ENCODE data around the gene DDX10.
"Not testable (repeated sequence)": the region's sequence is repeated elsewhere in the genome, so short reads cannot be mapped to it uniquely, and the experiment has no call there.

DDX10 gene

DNA sequence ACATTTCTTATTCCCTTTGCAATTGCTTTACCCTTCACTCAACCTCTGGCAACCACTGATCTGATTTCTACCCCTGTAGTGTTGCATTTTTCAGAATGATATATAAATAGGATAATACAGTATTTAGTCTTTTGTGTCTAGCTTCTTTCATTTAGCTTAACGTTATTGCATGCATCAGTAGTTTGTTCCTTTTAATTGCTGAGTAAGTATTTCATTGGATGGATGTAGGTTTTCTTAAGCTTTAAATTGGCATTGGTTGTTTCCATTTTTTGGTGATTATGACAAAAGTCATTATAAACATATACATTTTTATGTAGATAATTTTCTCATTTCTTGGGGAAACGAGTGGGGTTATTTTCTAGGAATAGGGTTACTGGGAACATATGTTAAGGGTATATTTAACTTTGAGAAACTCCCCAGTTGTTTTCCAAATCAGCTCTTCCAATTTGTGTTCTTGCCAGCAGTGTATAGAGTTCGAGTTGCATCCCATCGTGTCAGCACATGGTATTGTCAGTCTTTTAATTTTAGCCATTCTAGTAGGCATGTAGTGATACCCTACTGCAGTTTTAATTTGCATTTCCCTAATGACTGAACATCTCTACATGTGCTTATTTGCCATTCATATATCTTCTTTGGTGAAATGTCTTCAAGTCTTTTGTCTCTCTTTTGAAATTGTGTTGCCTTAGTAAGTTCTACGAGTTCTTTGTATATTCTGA is 60.3 kb downstream of the DDX10 start:
- no peak for DNase-seq

- no peak for DNase-seq
Measured at GRCh38 chr11:108726077-108726800, 61.4 kb downstream of the DDX10 start.

GRCh38 chr11:108727665-108728064 is 62.8 kb downstream of the DDX10 start:
- no peak for DNase-seq

- DNase-seq: no peak
Measured at GRCh38 chr11:108729227-108729871, 64.5 kb downstream of the DDX10 start.

GRCh38 chr11:108732395-108732794 is 67.5 kb downstream of the DDX10 start:
- DNase-seq: no peak

GRCh38 chr11:108733479-108734116 is 68.7 kb downstream of the DDX10 start:
- DNase-seq: peak; percentile 46

DNA sequence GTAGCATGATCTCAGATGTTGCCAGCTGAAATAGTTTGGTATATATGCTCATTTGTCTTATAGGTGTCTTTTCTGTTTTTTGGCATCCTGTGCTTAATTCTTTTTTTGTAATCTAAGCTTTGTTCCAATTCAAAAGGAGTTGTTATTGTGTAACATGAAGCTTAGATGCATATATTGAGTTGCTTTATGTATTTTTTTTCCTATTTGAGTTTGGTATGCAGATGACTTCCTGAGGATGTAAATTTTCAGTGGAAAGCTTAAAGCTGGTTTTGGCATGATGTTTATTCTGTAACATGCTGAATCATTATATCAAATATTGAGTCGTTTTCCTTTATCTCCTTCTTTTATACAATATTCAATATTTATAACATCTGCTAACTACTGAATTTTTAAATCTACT is 69.4 kb downstream of the DDX10 start:
- no peak for DNase-seq

GRCh38 chr11:108734956-108735559 is 70.2 kb downstream of the DDX10 start:
- no peak for DNase-seq

- not testable (repeated sequence) for DNase-seq
Measured at GRCh38 chr11:108740132-108740531, 75.3 kb downstream of the DDX10 start.

GRCh38 chr11:108743851-108744250 is 79.0 kb downstream of the DDX10 start:
- peak; percentile 24 for DNase-seq

GRCh38 chr11:108748968-108749367 is 84.1 kb downstream of the DDX10 start:
- DNase-seq: peak; percentile 13

GRCh38 chr11:108751444-108751843 is 86.6 kb downstream of the DDX10 start:
- DNase-seq: no peak

DNA sequence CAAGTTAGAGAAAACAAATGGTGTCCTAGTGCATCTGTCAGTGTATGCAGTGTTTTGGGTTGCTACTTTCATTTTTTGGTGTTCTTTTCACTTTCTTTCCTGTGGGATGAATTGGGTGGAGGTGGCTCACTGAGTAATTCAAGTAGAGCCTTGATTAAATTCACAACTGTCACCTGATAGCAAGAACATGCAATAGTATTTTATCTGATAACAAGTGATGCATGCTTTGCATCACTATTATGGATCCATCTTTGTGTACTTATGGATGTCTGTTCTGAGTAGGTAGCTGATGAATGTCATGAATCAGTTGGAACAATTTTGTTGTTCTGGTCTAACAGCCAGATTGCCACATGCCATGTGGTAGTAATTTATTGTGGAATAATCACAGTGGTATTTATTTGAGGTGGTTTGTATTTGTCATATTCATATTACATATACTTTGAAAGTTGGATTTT is 87.5 kb downstream of the DDX10 start:
- DNase-seq: peak; percentile 20

DNA sequence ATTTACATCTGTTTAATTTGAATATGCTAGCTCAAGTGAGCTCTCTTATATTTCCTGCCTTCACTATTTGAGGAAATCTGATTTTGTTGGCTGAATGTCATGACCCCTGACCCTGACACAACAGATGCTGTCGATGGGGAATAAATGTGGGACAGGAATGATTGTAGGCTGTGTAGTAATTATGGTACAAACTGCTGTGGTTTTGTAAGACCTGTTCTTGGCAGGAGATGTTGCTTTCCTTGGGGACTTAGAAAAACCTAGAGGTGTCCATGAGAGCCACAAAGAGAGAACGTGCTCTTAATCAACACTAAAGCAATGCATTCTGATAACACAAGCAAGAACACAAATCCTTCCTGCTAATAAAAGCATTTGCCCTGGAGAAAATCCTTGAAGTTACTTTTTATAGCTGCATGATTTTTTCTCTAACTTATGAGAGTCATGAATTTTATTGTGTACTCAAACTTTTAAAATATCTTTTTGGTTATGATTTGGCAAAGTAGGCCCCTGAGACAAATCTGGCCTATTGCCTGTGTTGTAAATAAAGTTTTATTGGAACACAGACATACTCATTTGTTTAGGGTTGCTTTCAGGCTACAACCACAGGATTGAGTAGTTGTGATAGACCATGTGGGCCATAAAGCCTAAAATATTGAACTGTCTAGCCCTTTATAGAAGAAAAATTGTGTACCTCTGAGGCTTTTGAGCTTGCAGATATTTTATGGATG is 90.2 kb downstream of the DDX10 start:
- peak; percentile 49 for DNase-seq

DNA sequence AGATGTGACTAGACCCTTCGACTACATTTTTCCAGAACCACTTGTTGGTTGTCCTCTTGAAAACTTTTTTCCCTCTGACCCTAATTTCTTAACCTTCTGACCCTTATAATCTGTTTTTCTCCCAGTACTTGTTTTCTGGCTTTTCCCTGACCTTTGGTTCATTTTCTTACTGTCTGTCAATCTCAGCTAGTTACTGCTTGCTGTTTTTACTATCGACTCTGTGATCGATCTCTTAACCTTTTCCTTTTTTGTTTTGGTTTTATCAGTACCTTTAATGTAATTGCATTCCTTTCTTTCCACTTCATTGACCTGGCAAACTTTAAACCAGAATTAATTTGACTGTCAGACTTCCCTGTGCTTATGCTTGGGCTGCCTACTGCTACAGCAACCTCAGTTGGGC is 92.8 kb downstream of the DDX10 start:
- DNase-seq: no peak

DNA sequence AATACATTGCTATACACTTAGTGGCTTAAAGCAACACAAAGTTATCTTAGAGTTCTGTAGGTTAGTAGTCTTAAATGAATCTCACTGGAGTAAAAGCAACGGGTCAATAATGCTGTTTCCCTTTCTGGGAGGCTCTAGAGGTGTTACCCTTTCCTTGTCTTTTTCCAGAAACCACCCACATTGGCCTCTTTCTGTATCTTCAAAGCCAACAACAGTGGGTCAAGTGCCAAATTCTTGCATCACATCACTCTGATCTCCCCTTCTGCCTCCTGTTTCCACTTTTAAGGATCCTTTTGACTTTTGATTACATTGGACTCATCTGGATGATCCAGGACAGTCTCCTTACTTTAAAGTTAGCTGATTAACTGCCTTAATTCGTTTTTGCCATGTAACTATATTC is 93.6 kb downstream of the DDX10 start:
- DNase-seq: no peak

GRCh38 chr11:108766596-108767173 is 101.8 kb downstream of the DDX10 start:
- no peak for DNase-seq

DNA sequence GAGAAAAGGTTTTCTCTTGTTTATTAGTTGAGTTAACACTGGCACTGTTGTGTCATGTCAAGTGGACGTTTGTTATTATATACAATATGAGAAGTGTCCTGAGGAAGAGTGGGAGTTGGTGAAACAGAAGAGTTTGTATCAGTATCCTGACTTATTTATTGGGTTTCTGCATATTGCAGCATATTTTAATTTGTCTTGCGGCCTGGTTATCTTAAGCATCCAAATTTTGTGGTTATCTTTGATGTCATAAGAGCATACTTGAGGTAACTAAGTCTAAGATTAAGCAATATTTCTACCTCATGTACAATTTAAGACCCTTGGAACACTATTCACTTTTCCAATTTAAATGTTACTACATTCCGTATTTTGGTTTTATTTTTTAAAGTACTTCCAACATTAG is 103.5 kb downstream of the DDX10 start:
- DNase-seq: peak; percentile 25

DNA sequence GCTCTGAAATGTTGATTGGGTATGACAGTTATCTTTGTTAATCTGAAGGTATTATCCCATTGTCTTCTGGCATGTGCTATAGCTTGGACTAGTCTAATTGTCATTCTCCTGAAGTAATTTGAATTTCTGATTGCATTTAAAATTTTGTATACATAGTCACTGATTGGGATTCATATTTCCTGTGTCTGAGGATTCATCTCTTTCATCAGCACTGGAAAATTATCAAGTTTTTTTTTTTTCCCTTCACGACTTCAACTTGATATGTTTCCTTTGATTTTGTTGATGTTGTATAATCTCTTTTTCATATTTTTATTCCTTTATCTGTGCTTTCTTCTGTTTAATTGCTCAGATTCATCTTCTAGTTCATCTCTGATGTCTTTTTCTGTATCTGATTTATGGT is 104.1 kb downstream of the DDX10 start:
- DNase-seq: no peak

DNA sequence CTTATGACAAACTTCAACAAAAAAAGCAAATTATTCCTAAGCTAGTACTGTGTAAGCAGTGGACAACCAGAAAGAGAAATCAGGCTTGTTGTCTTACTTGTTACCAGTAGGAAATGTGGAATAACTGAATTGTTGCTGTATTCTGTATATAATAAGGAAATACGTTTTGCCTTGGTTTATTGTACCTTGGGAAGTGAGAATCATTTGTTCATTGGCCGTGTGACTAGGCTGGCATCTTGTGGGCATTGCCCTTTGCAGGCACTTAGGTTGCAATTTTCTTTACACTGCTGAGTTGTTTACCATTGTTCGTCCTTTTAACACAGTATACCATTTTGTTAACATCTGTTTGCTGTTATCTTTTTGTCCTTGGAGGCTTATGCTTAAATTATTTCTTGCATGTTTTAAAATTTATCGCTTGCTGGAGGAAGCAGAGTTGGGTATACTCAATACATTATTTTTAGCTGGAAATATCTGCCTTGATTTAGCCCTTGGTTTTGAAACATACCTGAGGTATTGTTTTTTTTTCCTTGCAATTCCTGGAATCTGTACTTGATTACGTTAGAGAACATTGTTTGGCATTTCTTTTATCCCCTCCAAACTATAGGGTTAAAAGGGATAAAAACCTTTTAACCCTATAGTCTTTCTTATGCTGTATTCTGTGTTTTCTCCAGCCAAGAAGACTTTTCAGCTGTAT is 109.3 kb downstream of the DDX10 start:
- DNase-seq: peak; percentile 53

DNA sequence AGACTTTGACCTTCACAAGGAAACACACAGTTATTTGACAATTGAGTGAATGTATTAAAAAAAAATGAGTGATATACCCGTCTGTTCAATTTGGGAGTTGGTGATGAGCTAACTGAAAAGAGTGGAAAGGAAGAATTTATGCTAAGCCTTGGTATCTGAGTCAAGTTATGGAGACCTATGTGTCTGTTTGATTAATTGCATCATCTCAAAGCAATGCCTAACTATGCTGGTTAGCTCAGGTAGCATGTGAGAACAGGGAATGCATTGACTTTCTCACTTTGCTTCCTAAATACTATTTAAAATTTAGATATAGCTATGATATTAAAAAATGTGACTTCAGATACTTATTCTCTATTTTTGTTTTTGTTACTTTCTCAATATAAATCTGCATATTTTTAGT is 110.5 kb downstream of the DDX10 start:
- no peak for DNase-seq
